GM23248 (cell line): ENCODE measurements around the gene GPR18.

Source experiments
- EZH2 ChIP-seq: fragments of 200-600 bp; sonication (generic); IDR thresholded peaks from 2 replicates; pipeline ENCODE4 v1.6.1; 2018; ENCODE audit warnings: antibody characterized with exemption, mild to moderate bottlenecking; ENCODE audit not compliant: insufficient read depth, poor library complexity, severe bottlenecking
- EZH2phosphoT487 ChIP-seq: fragments of 200-600 bp; sonication (generic); IDR thresholded peaks from 2 replicates; pipeline ENCODE4 v1.6.1; 2018; ENCODE audit warnings: antibody characterized with exemption, moderate library complexity, mild to moderate bottlenecking, low read depth; ENCODE audit not compliant: insufficient read depth

GRCh38 chr13:99217461-99218110 is 40.6 kb downstream of the GPR18 start:
- TF ChIP-seq EZH2phosphoT487 (no peak), EZH2 (no peak)
